Peyer's patch (tissue), 4 donors: ENCODE results near the gene PLP2.

Experiments used
- CTCF ChIP-seq, 6 experiments: fragments of 450-650 bp in 4 of 6; fragments of 200-600 bp in 2 of 6; sonication (generic) in 1 of 6; IDR thresholded peaks; one replicate each; pipeline ENCODE4 v1.5.1; 2017 to 2019; ENCODE audit warnings: antibody characterized with exemption in 6 of 6, mild to moderate bottlenecking in 3 of 6, moderate library complexity in 1 of 6
- POLR2A ChIP-seq, 2 donors: fragments of 450-650 bp; IDR thresholded peaks; one replicate each; pipeline ENCODE4 v1.5.1; 2017; ENCODE audit warnings: antibody characterized with exemption in 2 of 2, mild to moderate bottlenecking in 2 of 2, moderate library complexity in 2 of 2

- no peak for TF ChIP-seq CTCF (IDR thresholded peaks at IDR 0.05)
- TF ChIP-seq POLR2A (IDR thresholded peaks at IDR 0.05) = no peak
These were observed 10.8 kb upstream of the PLP2 start for GRCh38 chrX:49160908-49161307.
